Type B pancreatic cell (in vitro differentiated cells): ENCODE measurements around the gene FUBP3. TPM values are rescaled to one million over a fixed set of nuclear protein-coding genes. Genes with fewer than 3 reads are reported as not detected.

Experiments
- DNase-seq: peaks from one replicate; pipeline ENCODE4 v3.0.0; 2021; ENCODE audit warnings: mixed read lengths; ENCODE audit not compliant: unreplicated experiment; ENCODE audit errors: extremely low spot score
- H3K27ac Mint-ChIP-seq: 2 replicates; pipeline ENCODE4 v1.8.0; 2021; ENCODE audit warnings: mild to moderate bottlenecking, mixed read lengths
- H3K27me3 Mint-ChIP-seq: 2 replicates; pipeline ENCODE4 v1.8.0; 2021; ENCODE audit warnings: mixed read lengths
- H3K36me3 Mint-ChIP-seq: 2 replicates; pipeline ENCODE4 v1.8.0; 2021; ENCODE audit warnings: mixed read lengths
- H3K4me1 Mint-ChIP-seq: one replicate; pipeline ENCODE4 v1.8.0; 2021; ENCODE audit warnings: mixed read lengths; ENCODE audit not compliant: unreplicated experiment
- H3K4me3 Mint-ChIP-seq: 2 replicates; pipeline ENCODE4 v1.8.0; 2021; ENCODE audit warnings: mild to moderate bottlenecking, mixed read lengths
- H3K9me3 Mint-ChIP-seq: 2 replicates; pipeline ENCODE4 v1.8.0; 2021; ENCODE audit warnings: mixed read lengths
- total RNA-seq: library from RNA; stranded (reverse); gene quantifications from 2 replicates; pipeline ENCODE4 v1.2.1, GENCODE V29; 2021; ENCODE audit warnings: low replicate concordance
- TF ChIP-seq, protein P1 (sequence below): fragments of 200-600 bp; sonication (generic); conservative IDR thresholded peaks from 2 replicates; pipeline ENCODE4 v1.5.0; 2021; ENCODE audit warnings: antibody characterized with exemption, mild to moderate bottlenecking

The FUBP3 gene
- total RNA-seq, 1 donor from 2014 or later = 59.3 TPM

- Mint-ChIP-seq H3K27me3 (peaks cover under 1% of the 10 kb centered on the region), H3K9me3 (peaks cover 2% of the 10 kb centered on the region), H3K27ac (no peak overlapping the region), H3K4me3 (no peak overlapping the region), H3K4me1 (peaks cover 13% of the 10 kb centered on the region), H3K36me3 (peaks cover 9% of the 10 kb centered on the region)
- TF ChIP-seq, protein P1, sequence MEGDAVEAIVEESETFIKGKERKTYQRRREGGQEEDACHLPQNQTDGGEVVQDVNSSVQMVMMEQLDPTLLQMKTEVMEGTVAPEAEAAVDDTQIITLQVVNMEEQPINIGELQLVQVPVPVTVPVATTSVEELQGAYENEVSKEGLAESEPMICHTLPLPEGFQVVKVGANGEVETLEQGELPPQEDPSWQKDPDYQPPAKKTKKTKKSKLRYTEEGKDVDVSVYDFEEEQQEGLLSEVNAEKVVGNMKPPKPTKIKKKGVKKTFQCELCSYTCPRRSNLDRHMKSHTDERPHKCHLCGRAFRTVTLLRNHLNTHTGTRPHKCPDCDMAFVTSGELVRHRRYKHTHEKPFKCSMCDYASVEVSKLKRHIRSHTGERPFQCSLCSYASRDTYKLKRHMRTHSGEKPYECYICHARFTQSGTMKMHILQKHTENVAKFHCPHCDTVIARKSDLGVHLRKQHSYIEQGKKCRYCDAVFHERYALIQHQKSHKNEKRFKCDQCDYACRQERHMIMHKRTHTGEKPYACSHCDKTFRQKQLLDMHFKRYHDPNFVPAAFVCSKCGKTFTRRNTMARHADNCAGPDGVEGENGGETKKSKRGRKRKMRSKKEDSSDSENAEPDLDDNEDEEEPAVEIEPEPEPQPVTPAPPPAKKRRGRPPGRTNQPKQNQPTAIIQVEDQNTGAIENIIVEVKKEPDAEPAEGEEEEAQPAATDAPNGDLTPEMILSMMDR = no peak
- DNase-seq = no peak
These were observed 61.3 kb downstream of the FUBP3 start for GRCh38 chr9:130640681-130641080.

- Mint-ChIP-seq H3K27ac (no peak overlapping the region), H3K27me3 (peaks cover 9% of the 10 kb centered on the region), H3K36me3 (peaks cover 9% of the 10 kb centered on the region), H3K4me3 (no peak overlapping the region), H3K4me1 (peaks cover 13% of the 10 kb centered on the region), H3K9me3 (peaks cover 10% of the 10 kb centered on the region)
- TF ChIP-seq, protein P1 = no peak
- DNase-seq = no peak
These were observed 63.5 kb downstream of the FUBP3 start for GRCh38 chr9:130642926-130643325.

DNA sequence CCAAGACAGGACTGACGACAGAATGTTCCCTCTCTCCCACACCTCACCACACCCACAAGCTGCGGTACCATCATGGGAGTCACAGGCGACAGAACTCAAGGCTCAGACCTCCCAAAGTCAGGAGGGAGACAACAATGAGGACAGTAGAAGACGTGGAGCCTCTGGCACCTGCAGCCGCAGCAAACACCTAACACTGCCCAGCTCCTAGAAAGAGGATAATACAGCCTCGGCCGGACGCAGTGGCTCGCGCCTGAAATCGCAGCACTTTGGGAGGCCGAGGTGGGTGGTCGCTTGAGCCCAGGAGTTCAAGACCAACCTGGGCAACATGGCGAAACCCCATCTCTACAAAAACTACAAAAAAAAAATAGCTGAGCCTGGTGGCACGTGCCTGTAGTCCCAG is 71.8 kb downstream of the FUBP3 start:
- peaks cover 2% of the 10 kb centered on the region for H3K9me3 Mint-ChIP-seq
- no peaks in the 10 kb centered on the region for H3K4me1 Mint-ChIP-seq
- no peaks in the 10 kb centered on the region for H3K36me3 Mint-ChIP-seq
- H3K27me3 Mint-ChIP-seq = peaks cover 55% of the 10 kb centered on the region
- TF ChIP-seq, protein P1 = no peak
- no peak overlapping the region for H3K27ac Mint-ChIP-seq
- no peak for DNase-seq
- H3K4me3 Mint-ChIP-seq = no peak overlapping the region

GRCh38 chr9:130651752-130652151 is 72.4 kb downstream of the FUBP3 start:
- H3K27ac Mint-ChIP-seq = no peak overlapping the region
- no peaks in the 10 kb centered on the region for H3K4me1 Mint-ChIP-seq
- TF ChIP-seq, protein P1 = no peak
- no peak for DNase-seq
- no peaks in the 10 kb centered on the region for H3K36me3 Mint-ChIP-seq
- H3K4me3 Mint-ChIP-seq = no peak overlapping the region
- peaks cover 59% of the 10 kb centered on the region for H3K27me3 Mint-ChIP-seq
- no peaks in the 10 kb centered on the region for H3K9me3 Mint-ChIP-seq

- no peak overlapping the region for H3K4me3 Mint-ChIP-seq
- no peak for DNase-seq
- no peak overlapping the region for H3K27ac Mint-ChIP-seq
- H3K27me3 Mint-ChIP-seq = peaks cover 80% of the 10 kb centered on the region
- TF ChIP-seq, protein P1 = no peak
- H3K9me3 Mint-ChIP-seq = no peaks in the 10 kb centered on the region
- H3K4me1 Mint-ChIP-seq = no peaks in the 10 kb centered on the region
- H3K36me3 Mint-ChIP-seq = no peaks in the 10 kb centered on the region
These were observed 75.5 kb downstream of the FUBP3 start for GRCh38 chr9:130654879-130655278.
